ENCODE measurements around the gene HSF2.

DNA sequence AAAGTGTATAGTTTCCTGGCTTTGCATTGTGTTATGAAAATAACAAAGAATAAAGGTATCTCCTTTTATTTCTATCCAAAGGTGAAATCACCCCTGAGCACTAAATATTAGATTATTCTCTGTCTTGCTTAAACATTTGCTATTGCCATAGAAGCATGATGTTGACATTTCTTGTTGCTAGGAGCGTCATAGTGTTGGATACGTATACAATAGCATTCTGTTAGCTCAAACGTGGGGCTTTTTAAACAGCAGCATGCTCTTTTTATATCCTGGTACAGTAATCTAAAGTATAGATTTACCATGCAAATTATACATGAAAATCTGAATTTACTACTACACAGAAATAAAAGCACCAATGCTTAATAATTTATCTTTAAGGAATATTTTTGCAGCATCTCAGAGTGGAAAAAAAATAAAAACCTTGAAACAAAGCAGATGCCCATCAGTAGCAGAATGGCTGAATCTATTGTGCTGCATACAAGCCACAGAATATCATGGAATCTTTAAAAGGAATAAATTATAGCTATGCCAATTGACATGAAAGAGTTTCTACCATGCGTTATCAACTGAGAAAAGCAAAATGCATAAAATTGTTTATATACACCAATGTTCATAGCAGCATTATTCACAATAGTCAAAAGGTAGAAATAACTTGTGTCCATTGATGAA is 9.6 kb upstream of the HSF2 start:
- TF ChIP-seq POLR2A (IDR thresholded peaks at IDR 0.05), result no peak
- no peak for TF ChIP-seq POLR2AphosphoS5 (IDR thresholded peaks at IDR 0.05)
- TF ChIP-seq, protein P1, sequence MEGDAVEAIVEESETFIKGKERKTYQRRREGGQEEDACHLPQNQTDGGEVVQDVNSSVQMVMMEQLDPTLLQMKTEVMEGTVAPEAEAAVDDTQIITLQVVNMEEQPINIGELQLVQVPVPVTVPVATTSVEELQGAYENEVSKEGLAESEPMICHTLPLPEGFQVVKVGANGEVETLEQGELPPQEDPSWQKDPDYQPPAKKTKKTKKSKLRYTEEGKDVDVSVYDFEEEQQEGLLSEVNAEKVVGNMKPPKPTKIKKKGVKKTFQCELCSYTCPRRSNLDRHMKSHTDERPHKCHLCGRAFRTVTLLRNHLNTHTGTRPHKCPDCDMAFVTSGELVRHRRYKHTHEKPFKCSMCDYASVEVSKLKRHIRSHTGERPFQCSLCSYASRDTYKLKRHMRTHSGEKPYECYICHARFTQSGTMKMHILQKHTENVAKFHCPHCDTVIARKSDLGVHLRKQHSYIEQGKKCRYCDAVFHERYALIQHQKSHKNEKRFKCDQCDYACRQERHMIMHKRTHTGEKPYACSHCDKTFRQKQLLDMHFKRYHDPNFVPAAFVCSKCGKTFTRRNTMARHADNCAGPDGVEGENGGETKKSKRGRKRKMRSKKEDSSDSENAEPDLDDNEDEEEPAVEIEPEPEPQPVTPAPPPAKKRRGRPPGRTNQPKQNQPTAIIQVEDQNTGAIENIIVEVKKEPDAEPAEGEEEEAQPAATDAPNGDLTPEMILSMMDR (IDR thresholded peaks at IDR 0.05), result no peak

All from gastroesophageal sphincter (tissue), 3 donors.